H4 (cell line): ENCODE results near the gene EHMT1. TPM values are rescaled to one million over a fixed set of nuclear protein-coding genes. Genes with fewer than 3 reads are reported as not detected.

ENCODE experiments used
- DNase-seq: peaks from one replicate; pipeline ENCODE4 v3.0.0-alpha.2; 2015; ENCODE audit warnings: low spot score
- total RNA-seq: library from RNA; depleted of rRNA; stranded (reverse); fragments of >200 nt; shearing (Covaris generic); gene quantifications from 2 replicates; pipeline ENCODE4 v1.2.3, GENCODE V29; 2014

Gene EHMT1
- total RNA-seq, 1 experiment from 2014 or later, result 18.6 TPM

- DNase-seq, result no peak
These were observed 167.7 kb downstream of the EHMT1 start for GRCh38 chr9:137786511-137786920.

GRCh38 chr9:137787381-137787780, 168.6 kb downstream of the EHMT1 start:
- DNase-seq, result no peak

DNA sequence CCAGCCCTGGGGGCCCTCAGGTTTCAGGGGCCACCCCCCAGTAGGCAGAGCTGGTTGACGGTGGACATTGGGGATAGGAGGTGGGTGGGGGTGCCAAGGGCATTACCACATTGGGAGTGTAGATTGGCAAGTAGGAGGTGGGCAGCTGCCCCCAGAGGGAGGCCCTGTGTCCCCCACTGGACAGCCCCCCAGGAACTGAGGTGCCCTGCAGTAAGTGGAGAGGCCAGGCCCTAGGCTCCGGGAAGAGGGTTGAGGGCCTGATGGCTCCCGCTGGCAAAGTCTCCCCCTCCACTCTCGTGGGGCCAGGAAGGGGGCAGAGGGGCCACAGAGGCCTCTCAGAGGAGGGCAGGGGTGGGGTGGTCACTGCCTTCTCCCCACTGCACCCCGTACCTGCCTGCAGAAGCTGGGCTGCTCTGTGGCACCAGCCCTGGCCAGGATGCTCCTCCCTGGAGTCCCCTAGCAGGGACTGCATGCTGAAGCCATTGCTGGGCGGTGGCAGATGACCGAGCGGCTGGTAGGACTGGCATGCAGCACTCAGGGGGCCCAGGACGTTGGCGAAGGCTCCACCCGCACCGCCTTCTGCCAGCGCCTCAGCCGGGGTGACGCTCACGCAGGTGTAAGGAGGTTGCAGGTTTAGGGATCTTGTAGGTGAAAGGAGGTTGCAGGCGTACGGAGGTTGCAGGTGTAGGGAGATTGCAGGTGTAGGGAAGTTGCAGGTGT, 169.1 kb downstream of the EHMT1 start:
- no peak for DNase-seq

- DNase-seq, result no peak
These were observed 169.9 kb downstream of the EHMT1 start for GRCh38 chr9:137788561-137789294.

- no peak for DNase-seq
These were observed 170.6 kb downstream of the EHMT1 start for GRCh38 chr9:137789295-137789895.

DNA sequence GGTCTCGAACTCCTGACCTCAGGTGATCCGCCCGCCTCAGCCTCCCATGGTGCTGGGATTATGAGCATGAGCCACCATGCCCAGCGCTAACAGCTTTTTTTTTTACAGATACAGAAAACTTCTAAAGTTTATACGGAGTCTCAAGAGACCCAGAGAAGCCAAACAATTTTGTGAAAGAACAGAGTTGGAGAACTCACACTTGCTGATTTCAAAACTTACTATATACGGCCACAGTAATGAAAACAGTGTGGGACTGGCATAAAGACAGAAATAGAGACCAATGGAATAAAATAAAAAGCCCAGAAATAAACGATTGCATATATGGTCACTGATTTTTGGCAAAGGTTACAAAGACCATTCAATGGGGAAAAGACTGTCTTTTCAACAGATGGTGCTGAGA, 173.1 kb downstream of the EHMT1 start:
- DNase-seq, result no peak

GRCh38 chr9:137793196-137793841, 174.5 kb downstream of the EHMT1 start:
- DNase-seq, result no peak

GRCh38 chr9:137795156-137795666, 176.4 kb downstream of the EHMT1 start:
- no peak for DNase-seq

DNA sequence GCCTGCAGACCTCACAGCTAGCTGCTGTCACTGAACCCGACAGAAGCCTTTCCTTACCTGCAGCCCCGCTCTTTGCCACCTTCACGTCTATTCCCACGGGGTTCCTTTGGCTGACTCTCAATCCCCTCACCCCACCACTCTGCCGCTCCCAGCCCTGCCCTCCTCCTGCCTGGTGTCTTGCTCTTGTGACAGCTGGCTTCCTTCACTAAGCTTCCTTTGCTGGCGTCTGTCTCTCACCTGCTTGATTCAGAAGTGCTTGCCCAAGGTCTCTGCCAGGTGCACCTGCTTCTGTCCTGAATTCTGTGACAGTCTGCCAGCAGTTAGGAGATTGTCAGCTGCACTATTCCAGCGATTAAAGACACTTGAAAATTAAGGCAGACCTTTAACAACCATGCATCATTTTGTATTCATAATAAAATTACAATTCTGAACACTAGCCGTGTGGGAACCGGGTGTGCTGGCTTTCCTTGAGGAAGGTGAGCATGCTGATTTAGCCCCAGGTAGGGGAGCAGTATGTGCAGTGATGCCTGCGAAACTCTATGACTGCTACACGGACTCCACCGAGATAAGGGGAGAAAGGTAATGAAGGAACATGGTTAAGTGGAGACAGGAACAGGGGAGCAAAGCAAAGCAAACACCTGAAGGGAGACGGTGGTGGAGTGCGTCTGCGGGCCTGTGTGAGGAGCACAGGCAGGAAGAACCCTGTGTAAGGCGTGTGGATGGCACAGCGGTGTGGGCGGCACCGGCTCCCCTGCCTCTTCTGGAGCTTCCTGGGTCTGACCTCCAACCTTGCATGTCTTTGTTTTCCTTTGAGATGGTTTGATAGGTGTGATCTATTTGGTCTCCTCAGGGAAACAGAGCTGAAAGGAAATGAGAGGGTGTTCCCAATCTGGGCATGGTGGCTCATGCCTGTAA, 178.7 kb downstream of the EHMT1 start:
- DNase-seq, result no peak

- DNase-seq, result no peak
These were observed 179.3 kb downstream of the EHMT1 start for GRCh38 chr9:137798142-137798541.

- DNase-seq, result no peak
These were observed 180.3 kb downstream of the EHMT1 start for GRCh38 chr9:137798901-137799629.

DNA sequence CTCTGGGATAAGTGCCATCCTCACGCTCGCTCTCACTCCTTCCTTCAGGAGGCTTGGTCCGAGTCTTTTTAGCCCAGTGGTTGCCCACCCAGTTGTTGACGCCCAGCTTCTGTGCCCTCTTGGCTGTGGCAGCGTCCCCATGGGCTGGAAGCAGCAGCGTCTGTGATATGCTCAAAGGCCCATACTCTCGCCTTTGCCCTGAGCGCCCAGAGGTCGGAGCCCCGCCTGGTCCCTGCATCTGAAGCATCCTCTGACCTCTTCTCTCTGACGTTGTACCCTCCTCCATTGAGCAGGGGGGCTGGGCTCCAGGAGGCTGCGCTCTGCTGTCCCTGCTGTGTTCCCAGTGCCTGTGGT, 180.8 kb downstream of the EHMT1 start:
- no peak for DNase-seq

DNA sequence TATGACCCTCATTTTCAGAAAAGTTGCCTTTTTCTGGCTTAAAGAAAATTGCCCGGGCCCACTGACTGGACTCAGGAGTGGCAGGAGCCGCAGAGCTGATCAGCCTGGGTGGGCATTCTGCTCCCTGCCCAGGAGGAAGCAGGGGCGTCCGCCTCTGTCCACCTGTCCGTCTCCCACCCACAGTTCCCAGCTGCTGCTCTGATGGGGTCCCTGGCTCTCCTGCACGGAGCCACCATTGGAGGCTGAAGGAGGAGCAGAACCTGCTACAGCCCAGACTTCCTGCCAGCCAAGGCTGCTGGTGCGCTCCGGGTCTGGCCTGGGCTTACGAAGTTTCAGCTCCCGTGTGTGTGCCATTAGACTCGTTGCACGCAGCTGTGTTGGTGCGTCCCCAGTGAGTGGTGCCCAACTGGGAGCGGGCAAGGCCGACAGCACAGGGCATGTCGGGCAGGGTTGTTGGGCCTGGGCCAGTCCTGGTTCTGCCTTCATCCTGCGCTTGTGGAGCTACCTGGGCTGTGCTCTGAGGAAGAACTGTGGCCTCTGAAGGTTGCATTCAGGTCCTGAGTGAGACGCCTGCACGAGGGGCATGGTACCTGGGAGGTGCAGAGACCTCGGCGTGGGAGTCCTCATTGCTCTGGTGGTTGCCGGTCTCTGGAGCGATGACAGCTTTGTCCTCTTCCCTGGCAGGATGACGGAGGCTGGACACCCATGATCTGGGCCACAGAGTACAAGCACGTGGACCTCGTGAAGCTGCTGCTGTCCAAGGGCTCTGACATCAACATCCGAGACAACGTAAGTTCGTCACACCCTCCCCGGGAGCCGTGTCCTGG, 181.6 kb downstream of the EHMT1 start:
- DNase-seq, result no peak

GRCh38 chr9:137801023-137801319, 182.2 kb downstream of the EHMT1 start:
- DNase-seq, result no peak

DNA sequence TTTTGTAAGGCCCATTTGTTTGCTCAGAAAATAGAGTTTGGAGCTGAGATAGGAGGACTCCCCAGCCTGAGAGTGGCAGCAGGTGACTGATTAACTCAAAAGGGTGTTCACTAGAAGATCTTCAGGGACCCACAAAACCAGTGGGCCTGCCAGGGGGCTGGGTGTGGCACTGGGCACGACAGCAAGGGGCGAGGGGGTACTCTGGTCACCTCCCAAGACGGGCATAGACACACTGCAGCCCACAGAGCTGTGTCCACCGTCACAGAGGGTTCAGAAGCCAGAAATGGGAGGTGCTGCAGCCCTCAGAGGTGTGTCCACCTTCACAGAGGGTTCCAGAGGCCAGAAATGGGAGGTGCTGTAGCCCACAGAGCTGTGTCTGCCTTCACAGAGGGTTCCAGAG, 183.2 kb downstream of the EHMT1 start:
- no peak for DNase-seq

- no peak for DNase-seq
These were observed 183.9 kb downstream of the EHMT1 start for GRCh38 chr9:137802521-137803243.

- no peak for DNase-seq
These were observed 186.3 kb downstream of the EHMT1 start for GRCh38 chr9:137804908-137805630.
